Inferior parietal cortex (tissue), 1 donor: ENCODE results near the gene MAS1.

ENCODE experiments used
- DNase-seq: peaks from one replicate; pipeline ENCODE4 v3.0.0-alpha.2; 2016; ENCODE audit errors: extremely low spot score

Gene MAS1

GRCh38 chr6:159880412-159880975 is 10.3 kb upstream of the MAS1 start:
- no peak for DNase-seq

GRCh38 chr6:159884720-159885119 is 6.1 kb upstream of the MAS1 start:
- no peak for DNase-seq

- DNase-seq = no peak
Observed at GRCh38 chr6:159886270-159886669, 4.5 kb upstream of the MAS1 start.

GRCh38 chr6:159887146-159887545 is 3.6 kb upstream of the MAS1 start:
- no peak for DNase-seq

- no peak for DNase-seq
Observed at GRCh38 chr6:159887761-159888160, 3.0 kb upstream of the MAS1 start.

GRCh38 chr6:159890201-159890600 is 587 bp upstream of the MAS1 start:
- DNase-seq = no peak

GRCh38 chr6:159892053-159892452 is 1.3 kb downstream of the MAS1 start:
- DNase-seq = no peak

- DNase-seq = no peak
Observed at GRCh38 chr6:159893064-159893463, 2.3 kb downstream of the MAS1 start.

- DNase-seq = no peak
Observed at GRCh38 chr6:159894991-159895390, 4.2 kb downstream of the MAS1 start.

GRCh38 chr6:159897603-159898002 is 6.8 kb downstream of the MAS1 start:
- DNase-seq = no peak

- DNase-seq = no peak
Observed at GRCh38 chr6:159898519-159898918, 7.7 kb downstream of the MAS1 start.

GRCh38 chr6:159899994-159900745 is 9.4 kb downstream of the MAS1 start:
- no peak for DNase-seq

- DNase-seq = no peak
Observed at GRCh38 chr6:159902620-159903019, 11.8 kb downstream of the MAS1 start.

- DNase-seq = no peak
Observed at GRCh38 chr6:159904497-159904911, 13.7 kb downstream of the MAS1 start.

GRCh38 chr6:159906400-159906799 is 15.6 kb downstream of the MAS1 start:
- DNase-seq = no peak

- DNase-seq = no peak
Observed at GRCh38 chr6:159908535-159908934, 17.7 kb downstream of the MAS1 start.

GRCh38 chr6:159908979-159909378 is 18.2 kb downstream of the MAS1 start:
- DNase-seq = no peak

GRCh38 chr6:159910342-159910741 is 19.6 kb downstream of the MAS1 start:
- DNase-seq = no peak

- no peak for DNase-seq
Observed at GRCh38 chr6:159913375-159913774, 22.6 kb downstream of the MAS1 start.

- no peak for DNase-seq
Observed at GRCh38 chr6:159913862-159914564, 23.2 kb downstream of the MAS1 start.

- no peak for DNase-seq
Observed at GRCh38 chr6:159914565-159914923, 23.8 kb downstream of the MAS1 start.

- DNase-seq = no peak
Observed at GRCh38 chr6:159915397-159915796, 24.6 kb downstream of the MAS1 start.

- no peak for DNase-seq
Observed at GRCh38 chr6:159916237-159916636, 25.4 kb downstream of the MAS1 start.
